GM19099 (cell line): ENCODE results near the gene ATP5F1C.

Experiments used
- POLR2A ChIP-seq: IDR thresholded peaks from 3 replicates; pipeline ENCODE4 v1.6.1; 2011; ENCODE audit warnings: low read depth; ENCODE audit not compliant: insufficient read length; ENCODE audit errors: extremely low read depth

ATP5F1C gene

GRCh38 chr10:7787857-7788638, at the start of gene ATP5F1C, which contains the start of gene KIN:
ATP5F1C (plus strand) TSS chr10:7788177; CDS start chr10:7788208, 31 bp downstream.
KIN (minus strand) TSS chr10:7787993; CDS start chr10:7787933, 60 bp downstream.
- TF ChIP-seq POLR2A, result peak; percentile 95

GRCh38 chr10:7738536-7739407, 49.2 kb upstream of the ATP5F1C start:
- TF ChIP-seq POLR2A, result no peak

- no peak for TF ChIP-seq POLR2A
Observed at GRCh38 chr10:7744307-7744706, 43.7 kb upstream of the ATP5F1C start.

- no peak for TF ChIP-seq POLR2A
Observed at GRCh38 chr10:7750222-7750621, 37.8 kb upstream of the ATP5F1C start.

- TF ChIP-seq POLR2A, result no peak
Observed at GRCh38 chr10:7752251-7752650, 35.7 kb upstream of the ATP5F1C start.

GRCh38 chr10:7755103-7755502, 32.9 kb upstream of the ATP5F1C start:
- TF ChIP-seq POLR2A, result no peak

- no peak for TF ChIP-seq POLR2A
Observed at GRCh38 chr10:7756360-7756992, 31.5 kb upstream of the ATP5F1C start.

GRCh38 chr10:7763929-7764328, 24.0 kb upstream of the ATP5F1C start:
- TF ChIP-seq POLR2A, result no peak

GRCh38 chr10:7766241-7766640, 21.7 kb upstream of the ATP5F1C start:
- no peak for TF ChIP-seq POLR2A

- no peak for TF ChIP-seq POLR2A
Observed at GRCh38 chr10:7767209-7767608, 20.8 kb upstream of the ATP5F1C start.

- no peak for TF ChIP-seq POLR2A
Observed at GRCh38 chr10:7768417-7768816, 19.6 kb upstream of the ATP5F1C start.

GRCh38 chr10:7773845-7774801, 13.9 kb upstream of the ATP5F1C start:
- no peak for TF ChIP-seq POLR2A

GRCh38 chr10:7776777-7777176, 11.2 kb upstream of the ATP5F1C start:
- TF ChIP-seq POLR2A, result no peak

GRCh38 chr10:7786430-7786829, 1.5 kb upstream of the ATP5F1C start:
- TF ChIP-seq POLR2A, result no peak
